SHP77 treated with DMSO at 0.1 percent for 48 hours (cell line): Measurements from ENCODE around the gene BMP7.

ENCODE experiments used
- DNase-seq: peaks from one replicate; lab custom pipeline; 2025; lab: John Stamatoyannopoulos, UW

Gene BMP7

GRCh38 chr20:57229490-57229889 is 37.0 kb downstream of the BMP7 start:
- DNase-seq = no peak

DNA sequence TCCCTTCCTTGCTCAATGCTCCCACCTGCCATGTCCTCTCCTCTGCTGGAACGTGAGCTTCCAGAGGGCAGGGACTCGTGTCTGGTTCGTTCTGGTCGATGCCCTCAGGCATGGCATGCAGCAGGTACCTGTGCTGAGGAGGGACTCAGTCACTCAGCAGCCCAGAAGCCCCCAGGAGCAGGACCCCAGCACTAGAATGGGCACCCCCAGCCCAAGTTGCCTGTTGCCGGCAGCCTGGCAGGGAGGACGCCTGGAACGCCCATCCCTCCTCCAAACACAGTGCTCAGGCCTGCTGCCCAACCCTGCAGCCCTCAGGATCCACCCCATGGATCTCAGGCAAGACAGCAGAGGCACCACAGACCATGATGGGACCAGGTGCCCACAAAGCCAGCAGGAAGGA is 40.6 kb downstream of the BMP7 start:
- DNase-seq = no peak

DNA sequence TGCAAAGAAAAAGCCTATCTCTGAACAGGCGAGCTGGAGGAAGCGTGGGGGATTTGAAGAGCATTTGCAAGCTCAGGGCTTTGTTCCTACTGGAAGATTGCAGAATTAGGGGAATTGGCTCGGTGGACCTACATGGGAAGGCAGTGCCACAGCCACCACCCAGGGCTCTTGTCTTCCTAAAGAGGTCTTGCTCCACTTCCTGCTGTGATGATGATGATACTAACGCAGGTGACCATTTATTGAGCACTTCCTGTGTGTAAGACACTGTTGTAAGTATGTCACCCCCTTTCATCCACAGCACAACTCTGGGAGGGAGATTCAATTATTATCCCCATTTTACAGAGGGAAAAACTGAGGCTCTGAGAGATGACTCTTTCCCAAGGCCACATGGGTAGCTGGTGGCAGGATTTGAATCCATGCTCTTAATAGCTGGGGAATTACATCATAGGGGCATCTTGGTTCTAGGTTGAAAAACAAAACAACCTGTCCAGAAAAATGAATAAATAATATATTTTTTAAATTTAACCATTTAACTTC is 41.2 kb downstream of the BMP7 start:
- no peak for DNase-seq

- DNase-seq = no peak
These were observed 41.8 kb downstream of the BMP7 start for GRCh38 chr20:57224641-57225138.

- no peak for DNase-seq
These were observed 42.6 kb downstream of the BMP7 start for GRCh38 chr20:57223648-57224489.

DNA sequence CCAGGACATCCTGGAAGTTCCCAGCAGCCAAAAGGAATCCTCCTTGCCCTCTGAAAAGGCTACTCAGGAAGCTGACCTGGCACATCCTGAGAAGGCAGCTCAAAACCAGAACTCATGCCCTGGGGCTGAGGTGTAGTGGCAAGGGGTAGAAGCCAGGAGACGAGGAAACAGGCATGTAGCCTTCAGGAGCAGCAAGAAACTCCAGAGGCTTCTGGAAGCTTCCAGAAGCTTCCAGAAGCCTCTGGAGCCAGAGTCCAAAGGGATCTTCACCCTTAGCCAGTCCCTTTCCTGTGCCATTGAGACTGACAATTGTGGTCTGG is 43.9 kb downstream of the BMP7 start:
- no peak for DNase-seq

DNA sequence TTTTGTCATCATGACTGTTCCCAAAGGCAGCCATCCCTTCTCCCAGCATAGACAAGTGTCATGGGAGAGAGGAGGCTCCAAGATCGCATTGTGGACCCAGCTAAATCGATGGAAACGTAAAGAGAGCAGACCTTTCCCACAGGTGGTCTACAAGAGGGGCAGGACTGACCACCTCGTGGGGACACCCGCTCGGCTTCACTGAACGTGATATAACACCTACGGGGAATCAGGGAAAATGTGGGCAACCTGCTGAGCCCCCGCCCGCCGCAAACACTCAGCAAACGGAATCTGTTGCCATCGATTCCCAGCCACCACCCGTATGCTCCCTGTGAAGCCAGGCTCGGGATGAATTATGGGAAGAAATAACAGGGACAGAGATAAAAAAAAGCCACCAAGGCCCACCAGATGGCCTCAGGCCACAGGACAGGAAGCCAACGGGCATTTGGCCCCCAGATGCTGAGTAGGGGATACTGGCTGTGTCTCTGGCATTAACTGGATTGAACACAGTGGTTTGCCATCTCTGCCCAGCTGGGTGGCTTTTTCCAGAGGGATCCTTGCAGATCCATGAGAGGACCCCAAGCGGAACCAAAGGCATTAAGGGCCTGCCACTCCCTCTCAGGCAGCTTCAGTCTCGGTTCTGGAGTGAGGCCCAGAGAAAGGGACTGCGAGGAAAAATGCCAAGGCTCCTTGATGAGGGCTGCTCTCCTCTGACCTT is 44.4 kb downstream of the BMP7 start:
- no peak for DNase-seq

DNA sequence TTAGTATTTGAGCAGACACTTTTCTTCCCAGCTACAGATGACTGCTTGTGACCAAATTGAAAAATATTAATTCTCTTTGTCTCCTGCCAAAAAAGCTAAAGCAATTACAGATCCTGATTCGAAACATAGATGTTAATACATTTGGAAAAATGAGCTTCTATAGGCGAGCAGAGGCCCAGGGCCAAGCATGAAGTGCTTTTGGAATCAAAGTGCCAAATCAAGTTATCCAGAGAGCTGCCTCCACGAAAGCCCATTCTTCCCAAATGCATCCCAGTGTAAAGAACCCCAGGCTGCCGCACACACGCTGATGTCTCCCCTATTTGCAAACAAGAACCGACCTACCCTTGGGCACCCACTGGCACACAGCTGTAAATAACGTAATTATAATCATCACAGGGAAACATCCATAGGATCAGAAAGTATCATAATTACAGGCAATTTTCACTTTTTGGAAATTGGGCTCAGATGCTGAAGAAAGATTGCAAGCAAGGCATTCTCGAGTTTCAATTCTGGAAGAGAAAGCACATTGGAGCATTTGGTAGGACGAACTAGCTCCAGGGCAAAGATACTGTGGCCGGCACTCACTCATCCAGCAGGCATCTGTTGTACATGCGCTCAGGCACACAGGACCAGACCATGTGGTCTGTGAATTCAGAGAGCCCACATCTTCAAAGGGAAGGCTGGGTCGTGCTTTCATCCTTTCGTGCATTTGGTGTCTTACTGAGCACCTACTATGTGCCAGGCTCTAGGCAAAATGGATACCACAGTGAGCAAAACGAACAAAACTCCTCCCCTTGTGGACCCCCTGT is 45.9 kb downstream of the BMP7 start:
- no peak for DNase-seq

- DNase-seq = no peak
These were observed 47.3 kb downstream of the BMP7 start for GRCh38 chr20:57219071-57219677.

DNA sequence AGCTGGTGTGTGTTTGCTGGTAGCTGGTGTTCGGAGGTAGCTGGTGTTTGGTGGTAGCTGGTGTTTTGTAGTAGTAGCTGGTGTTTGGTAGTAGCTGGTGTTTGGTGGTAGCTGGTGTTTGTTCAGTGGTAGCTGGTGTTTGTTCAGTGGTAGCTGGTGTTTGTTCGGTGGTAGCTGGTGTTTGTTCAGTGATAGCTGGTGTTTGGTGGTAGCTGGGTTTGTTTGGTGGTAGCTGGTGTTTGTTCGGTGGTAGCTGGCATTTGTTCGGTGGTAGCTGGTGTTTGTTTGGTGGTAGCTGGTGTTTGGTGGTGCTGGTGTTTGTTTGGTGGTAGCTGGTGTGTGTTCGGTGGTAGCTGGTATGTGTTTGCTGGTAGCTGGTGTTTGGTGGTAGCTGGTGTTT is 48.0 kb downstream of the BMP7 start:
- DNase-seq = no peak

- no peak for DNase-seq
These were observed 48.6 kb downstream of the BMP7 start for GRCh38 chr20:57217802-57218201.

GRCh38 chr20:57216669-57217068 is 49.8 kb downstream of the BMP7 start:
- no peak for DNase-seq

- no peak for DNase-seq
These were observed 50.5 kb downstream of the BMP7 start for GRCh38 chr20:57215826-57216471.

- no peak for DNase-seq
These were observed 51.0 kb downstream of the BMP7 start for GRCh38 chr20:57215426-57215825.

DNA sequence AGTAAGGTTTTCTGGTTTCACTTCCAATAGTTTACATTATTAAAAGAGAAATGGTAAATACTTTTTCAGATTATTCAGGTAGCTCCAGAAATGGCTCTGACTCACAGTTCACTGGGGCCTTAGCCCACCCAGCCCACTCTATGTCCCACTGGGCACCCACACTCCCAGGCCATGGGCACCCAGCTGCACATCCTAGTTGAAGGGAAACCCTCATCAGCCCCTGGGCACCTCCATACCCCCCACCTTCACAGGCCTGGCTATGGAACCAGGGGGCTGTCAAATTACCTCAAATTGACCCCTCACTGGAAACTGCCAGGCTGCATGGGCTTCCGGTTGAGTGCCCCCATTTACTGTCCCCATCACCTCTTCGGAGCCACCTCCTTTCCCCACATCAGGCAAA is 51.5 kb downstream of the BMP7 start:
- DNase-seq = no peak

- no peak for DNase-seq
These were observed 52.0 kb downstream of the BMP7 start for GRCh38 chr20:57214427-57214826.

- no peak for DNase-seq
These were observed 52.5 kb downstream of the BMP7 start for GRCh38 chr20:57213924-57214323.

DNA sequence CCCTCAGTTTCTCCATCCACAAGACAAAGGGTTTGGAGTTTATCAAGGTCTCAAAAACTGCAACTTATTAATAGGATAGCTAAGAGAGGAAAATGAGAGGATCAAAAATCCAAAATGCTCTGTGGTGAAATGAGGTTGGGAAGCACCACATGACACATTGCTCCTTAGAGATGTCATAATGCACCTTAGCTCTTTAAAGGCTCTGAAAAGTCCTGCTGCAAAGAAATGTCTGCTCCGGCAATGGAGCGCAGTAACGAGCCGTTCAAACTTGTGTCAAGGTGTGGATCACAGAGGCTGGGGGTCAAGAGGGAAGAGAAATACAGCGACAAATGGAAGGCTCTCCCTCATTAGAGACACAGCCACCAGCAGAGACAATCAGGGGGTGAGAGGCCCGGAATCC is 53.1 kb downstream of the BMP7 start:
- no peak for DNase-seq

GRCh38 chr20:57212534-57213276 is 53.7 kb downstream of the BMP7 start:
- DNase-seq = no peak

DNA sequence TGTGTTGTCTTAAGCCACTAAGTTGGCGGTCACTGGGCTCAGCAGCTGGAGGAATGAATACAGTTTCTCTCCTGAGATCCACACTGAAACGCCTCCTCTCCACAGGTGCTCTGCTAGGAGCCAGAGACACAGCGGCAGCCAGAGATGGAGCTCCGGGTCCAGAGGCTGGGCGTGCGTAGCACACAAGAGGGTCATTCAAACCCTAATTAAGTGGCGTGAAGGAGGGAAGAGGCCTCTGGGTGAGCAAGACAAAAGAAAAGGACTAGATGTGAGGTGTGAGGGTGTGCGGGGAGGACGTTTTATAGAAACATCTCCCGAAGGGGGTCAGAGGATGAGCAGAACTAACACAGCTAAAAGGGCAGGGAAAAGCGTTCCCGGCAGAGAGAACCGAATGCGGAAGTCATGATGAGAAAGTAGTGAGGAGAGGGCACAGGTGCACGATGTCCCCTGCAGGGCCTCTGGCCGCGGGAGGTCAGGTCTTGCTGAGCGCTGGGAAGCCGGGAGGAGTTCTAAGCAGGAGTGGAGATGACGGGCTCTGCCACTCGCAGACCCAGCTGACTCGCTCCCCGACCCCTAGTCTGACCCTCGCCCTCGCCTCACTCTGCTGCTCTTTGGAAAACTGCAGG is 54.4 kb downstream of the BMP7 start:
- no peak for DNase-seq
